ENCODE results near the gene GLIS2. TPM values are rescaled to one million over a fixed set of nuclear protein-coding genes. Genes with fewer than 3 reads are reported as not detected.

The GLIS2 gene
- total RNA-seq, 1 experiment from 2014 or later: 23.0 TPM

DNA sequence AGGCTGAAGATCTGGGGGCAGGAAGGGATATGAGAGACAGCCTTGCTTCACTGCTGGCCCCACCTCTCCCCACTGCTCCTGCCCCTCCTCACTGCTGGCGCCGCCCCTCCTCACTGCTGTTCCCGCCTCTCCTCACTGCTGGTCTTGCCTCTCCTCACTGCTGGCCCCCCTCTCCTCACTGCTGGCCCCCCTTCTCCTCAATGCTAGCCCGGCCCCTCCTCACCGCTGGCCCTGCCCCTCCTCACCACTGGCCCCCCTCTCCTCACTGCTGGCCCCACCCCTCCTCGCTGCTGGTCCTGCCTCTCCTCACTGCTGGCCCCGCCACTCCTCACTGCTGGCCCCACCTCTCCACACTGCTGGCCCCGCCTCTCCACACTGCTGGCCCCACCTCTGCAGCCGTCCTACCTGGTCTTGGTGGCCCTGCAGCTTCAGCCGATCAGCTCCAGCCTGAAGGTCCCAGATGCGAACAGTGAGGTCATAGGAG lies 44.7 kb downstream of the GLIS2 start (continued):
- no peak for TF ChIP-seq ESRRA (CRISPR knock-in tag; IDR thresholded peaks at IDR 0.05; ENCODE audit: borderline replicate concordance)
- TF ChIP-seq SOX15 (CRISPR knock-in tag; IDR thresholded peaks at IDR 0.05): no peak

DNA sequence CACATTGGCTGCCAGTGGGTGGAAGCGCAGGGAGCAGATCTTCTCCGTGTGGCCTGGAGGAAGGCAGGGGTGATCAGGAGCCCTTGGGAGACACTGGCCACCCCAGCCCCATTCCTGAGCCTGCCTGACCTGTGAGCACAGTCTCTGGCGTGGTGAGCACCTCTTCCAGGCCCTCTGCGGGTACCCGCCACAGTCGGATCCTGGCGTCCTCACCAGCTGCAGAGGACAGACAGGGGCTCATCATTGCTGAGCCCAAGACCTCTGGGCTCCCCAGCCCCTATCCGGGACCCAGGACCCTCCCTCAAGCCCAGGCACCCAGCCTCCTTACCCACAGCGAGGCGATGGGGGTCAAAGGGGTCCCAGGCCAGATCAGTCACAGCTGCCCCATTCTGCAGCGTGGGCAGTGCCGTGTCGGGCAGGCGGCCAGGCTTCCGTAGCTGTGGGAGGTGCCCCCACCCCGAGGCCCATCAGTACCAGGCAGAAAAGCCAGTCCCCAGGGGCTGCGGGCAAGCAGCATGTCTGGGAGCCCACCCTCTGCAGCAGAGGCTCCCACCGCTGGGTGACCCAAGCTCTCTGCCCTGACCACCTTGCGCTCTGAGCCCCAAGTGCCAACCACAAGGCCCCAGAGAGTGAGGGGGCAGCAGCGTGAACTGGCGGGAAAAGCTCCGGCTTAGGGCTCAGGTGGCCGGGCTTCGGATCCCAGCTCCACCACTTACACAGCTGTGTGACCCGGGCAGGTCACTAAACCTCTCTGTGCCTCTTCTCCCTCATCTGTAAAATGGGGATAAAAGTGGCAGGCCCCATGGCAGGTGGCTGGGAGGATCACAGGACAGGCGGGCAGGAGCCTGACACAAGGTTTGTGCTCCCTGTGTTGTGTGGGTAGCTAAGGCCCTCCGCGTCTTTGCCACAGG lies 45.4 kb downstream of the GLIS2 start:
- peaks cover 2% of the 10 kb centered on the region; the same call in 1 of the 2 replicates for H3K36me3 Mint-ChIP-seq
- no peaks in the 10 kb centered on the region for H3K9me3 Mint-ChIP-seq
- H3K4me1 Mint-ChIP-seq: no peaks in the 10 kb centered on the region
- H3K27ac Mint-ChIP-seq: no peak overlapping the region
- DNase-seq (ENCODE audit: low spot score): no peak
- H3K4me3 Mint-ChIP-seq: no peak overlapping the region
- POLR2A ChIA-PET: no interaction called here
- no peak for TF ChIP-seq ETV6 (CRISPR knock-in tag; IDR thresholded peaks at IDR 0.05)
- TF ChIP-seq, protein P1, sequence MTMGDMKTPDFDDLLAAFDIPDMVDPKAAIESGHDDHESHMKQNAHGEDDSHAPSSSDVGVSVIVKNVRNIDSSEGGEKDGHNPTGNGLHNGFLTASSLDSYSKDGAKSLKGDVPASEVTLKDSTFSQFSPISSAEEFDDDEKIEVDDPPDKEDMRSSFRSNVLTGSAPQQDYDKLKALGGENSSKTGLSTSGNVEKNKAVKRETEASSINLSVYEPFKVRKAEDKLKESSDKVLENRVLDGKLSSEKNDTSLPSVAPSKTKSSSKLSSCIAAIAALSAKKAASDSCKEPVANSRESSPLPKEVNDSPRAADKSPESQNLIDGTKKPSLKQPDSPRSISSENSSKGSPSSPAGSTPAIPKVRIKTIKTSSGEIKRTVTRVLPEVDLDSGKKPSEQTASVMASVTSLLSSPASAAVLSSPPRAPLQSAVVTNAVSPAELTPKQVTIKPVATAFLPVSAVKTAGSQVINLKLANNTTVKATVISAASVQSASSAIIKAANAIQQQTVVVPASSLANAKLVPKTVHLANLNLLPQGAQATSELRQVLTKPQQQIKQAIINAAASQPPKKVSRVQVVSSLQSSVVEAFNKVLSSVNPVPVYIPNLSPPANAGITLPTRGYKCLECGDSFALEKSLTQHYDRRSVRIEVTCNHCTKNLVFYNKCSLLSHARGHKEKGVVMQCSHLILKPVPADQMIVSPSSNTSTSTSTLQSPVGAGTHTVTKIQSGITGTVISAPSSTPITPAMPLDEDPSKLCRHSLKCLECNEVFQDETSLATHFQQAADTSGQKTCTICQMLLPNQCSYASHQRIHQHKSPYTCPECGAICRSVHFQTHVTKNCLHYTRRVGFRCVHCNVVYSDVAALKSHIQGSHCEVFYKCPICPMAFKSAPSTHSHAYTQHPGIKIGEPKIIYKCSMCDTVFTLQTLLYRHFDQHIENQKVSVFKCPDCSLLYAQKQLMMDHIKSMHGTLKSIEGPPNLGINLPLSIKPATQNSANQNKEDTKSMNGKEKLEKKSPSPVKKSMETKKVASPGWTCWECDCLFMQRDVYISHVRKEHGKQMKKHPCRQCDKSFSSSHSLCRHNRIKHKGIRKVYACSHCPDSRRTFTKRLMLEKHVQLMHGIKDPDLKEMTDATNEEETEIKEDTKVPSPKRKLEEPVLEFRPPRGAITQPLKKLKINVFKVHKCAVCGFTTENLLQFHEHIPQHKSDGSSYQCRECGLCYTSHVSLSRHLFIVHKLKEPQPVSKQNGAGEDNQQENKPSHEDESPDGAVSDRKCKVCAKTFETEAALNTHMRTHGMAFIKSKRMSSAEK (CRISPR knock-in tag; IDR thresholded peaks at IDR 0.05; ENCODE audit: borderline replicate concordance): no peak
- no peak for TF ChIP-seq JAZF1 (CRISPR knock-in tag; IDR thresholded peaks at IDR 0.05)
- TF ChIP-seq NR2C2 (CRISPR knock-in tag; IDR thresholded peaks at IDR 0.05): no peak
- TF ChIP-seq NR1H2 (CRISPR knock-in tag; IDR thresholded peaks at IDR 0.05): no peak
- TF ChIP-seq, protein P2, sequence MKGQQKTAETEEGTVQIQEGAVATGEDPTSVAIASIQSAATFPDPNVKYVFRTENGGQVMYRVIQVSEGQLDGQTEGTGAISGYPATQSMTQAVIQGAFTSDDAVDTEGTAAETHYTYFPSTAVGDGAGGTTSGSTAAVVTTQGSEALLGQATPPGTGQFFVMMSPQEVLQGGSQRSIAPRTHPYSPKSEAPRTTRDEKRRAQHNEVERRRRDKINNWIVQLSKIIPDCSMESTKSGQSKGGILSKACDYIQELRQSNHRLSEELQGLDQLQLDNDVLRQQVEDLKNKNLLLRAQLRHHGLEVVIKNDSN (CRISPR knock-in tag; IDR thresholded peaks at IDR 0.05): no peak
- TF ChIP-seq, protein P3, sequence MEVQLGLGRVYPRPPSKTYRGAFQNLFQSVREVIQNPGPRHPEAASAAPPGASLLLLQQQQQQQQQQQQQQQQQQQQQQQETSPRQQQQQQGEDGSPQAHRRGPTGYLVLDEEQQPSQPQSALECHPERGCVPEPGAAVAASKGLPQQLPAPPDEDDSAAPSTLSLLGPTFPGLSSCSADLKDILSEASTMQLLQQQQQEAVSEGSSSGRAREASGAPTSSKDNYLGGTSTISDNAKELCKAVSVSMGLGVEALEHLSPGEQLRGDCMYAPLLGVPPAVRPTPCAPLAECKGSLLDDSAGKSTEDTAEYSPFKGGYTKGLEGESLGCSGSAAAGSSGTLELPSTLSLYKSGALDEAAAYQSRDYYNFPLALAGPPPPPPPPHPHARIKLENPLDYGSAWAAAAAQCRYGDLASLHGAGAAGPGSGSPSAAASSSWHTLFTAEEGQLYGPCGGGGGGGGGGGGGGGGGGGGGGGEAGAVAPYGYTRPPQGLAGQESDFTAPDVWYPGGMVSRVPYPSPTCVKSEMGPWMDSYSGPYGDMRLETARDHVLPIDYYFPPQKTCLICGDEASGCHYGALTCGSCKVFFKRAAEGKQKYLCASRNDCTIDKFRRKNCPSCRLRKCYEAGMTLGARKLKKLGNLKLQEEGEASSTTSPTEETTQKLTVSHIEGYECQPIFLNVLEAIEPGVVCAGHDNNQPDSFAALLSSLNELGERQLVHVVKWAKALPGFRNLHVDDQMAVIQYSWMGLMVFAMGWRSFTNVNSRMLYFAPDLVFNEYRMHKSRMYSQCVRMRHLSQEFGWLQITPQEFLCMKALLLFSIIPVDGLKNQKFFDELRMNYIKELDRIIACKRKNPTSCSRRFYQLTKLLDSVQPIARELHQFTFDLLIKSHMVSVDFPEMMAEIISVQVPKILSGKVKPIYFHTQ (CRISPR knock-in tag; IDR thresholded peaks at IDR 0.05): no peak
- no peak for TF ChIP-seq ZNF121 (CRISPR knock-in tag; IDR thresholded peaks at IDR 0.05)
- TF ChIP-seq, protein P4, sequence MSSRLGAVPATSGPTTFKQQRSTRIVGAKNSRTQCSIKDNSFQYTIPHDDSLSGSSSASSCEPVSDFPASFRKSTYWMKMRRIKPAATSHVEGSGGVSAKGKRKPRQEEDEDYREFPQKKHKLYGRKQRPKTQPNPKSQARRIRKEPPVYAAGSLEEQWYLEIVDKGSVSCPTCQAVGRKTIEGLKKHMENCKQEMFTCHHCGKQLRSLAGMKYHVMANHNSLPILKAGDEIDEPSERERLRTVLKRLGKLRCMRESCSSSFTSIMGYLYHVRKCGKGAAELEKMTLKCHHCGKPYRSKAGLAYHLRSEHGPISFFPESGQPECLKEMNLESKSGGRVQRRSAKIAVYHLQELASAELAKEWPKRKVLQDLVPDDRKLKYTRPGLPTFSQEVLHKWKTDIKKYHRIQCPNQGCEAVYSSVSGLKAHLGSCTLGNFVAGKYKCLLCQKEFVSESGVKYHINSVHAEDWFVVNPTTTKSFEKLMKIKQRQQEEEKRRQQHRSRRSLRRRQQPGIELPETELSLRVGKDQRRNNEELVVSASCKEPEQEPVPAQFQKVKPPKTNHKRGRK (CRISPR knock-in tag; IDR thresholded peaks at IDR 0.05; ENCODE audit: borderline replicate concordance): no peak
- no peak for TF ChIP-seq SOX15 (CRISPR knock-in tag; IDR thresholded peaks at IDR 0.05)
- TF ChIP-seq, protein P5, sequence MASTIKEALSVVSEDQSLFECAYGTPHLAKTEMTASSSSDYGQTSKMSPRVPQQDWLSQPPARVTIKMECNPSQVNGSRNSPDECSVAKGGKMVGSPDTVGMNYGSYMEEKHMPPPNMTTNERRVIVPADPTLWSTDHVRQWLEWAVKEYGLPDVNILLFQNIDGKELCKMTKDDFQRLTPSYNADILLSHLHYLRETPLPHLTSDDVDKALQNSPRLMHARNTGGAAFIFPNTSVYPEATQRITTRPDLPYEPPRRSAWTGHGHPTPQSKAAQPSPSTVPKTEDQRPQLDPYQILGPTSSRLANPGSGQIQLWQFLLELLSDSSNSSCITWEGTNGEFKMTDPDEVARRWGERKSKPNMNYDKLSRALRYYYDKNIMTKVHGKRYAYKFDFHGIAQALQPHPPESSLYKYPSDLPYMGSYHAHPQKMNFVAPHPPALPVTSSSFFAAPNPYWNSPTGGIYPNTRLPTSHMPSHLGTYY (CRISPR knock-in tag; IDR thresholded peaks at IDR 0.05): no peak
- no peak for TF ChIP-seq FOXP1 (CRISPR knock-in tag; IDR thresholded peaks at IDR 0.05; ENCODE audit: borderline replicate concordance)
- TF ChIP-seq ZNF232 (CRISPR knock-in tag; IDR thresholded peaks at IDR 0.05): no peak
- TF ChIP-seq ZNF423 (CRISPR knock-in tag; IDR thresholded peaks at IDR 0.05): no peak
- TF ChIP-seq ATF1 (CRISPR knock-in tag; IDR thresholded peaks at IDR 0.05): no peak
- TF ChIP-seq, protein P6, sequence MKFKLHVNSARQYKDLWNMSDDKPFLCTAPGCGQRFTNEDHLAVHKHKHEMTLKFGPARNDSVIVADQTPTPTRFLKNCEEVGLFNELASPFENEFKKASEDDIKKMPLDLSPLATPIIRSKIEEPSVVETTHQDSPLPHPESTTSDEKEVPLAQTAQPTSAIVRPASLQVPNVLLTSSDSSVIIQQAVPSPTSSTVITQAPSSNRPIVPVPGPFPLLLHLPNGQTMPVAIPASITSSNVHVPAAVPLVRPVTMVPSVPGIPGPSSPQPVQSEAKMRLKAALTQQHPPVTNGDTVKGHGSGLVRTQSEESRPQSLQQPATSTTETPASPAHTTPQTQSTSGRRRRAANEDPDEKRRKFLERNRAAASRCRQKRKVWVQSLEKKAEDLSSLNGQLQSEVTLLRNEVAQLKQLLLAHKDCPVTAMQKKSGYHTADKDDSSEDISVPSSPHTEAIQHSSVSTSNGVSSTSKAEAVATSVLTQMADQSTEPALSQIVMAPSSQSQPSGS (CRISPR knock-in tag; IDR thresholded peaks at IDR 0.05; ENCODE audit: borderline replicate concordance, low read depth): no peak
- no peak for TF ChIP-seq IRF2 (CRISPR knock-in tag; IDR thresholded peaks at IDR 0.05; ENCODE audit: borderline replicate concordance, low read depth)
- TF ChIP-seq GTF2I (CRISPR knock-in tag; conservative IDR thresholded peaks at IDR 0.05): no peak
- TF ChIP-seq, protein P7, sequence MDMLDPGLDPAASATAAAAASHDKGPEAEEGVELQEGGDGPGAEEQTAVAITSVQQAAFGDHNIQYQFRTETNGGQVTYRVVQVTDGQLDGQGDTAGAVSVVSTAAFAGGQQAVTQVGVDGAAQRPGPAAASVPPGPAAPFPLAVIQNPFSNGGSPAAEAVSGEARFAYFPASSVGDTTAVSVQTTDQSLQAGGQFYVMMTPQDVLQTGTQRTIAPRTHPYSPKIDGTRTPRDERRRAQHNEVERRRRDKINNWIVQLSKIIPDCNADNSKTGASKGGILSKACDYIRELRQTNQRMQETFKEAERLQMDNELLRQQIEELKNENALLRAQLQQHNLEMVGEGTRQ (CRISPR knock-in tag; IDR thresholded peaks at IDR 0.05): no peak
- H3K27me3 Mint-ChIP-seq (ENCODE audit: low read depth): no peaks in the 10 kb centered on the region
- CTCF ChIA-PET: interaction anchor here (0.6 to 5.6 kb wide), 7 partner anchors 10 to 100 kb away, joined by 3 to 322 read pairs (median 10); partner anchors contain the start of genes PAM16 and TFAP4
- no peak for ATAC-seq
